GM12865 (cell line): Measurements from ENCODE around the gene KCNH3.

Experiments used
- DNase-seq: peaks from one replicate; pipeline ENCODE4 v3.0.0; 2010; ENCODE audit warnings: low read depth
- H3K4me3 ChIP-seq: 2 replicates; pipeline ENCODE4 v1.5.1; 2011; ENCODE audit warnings: mild to moderate bottlenecking, low read depth, low read length, control low read depth
- TF ChIP-seq, protein P1 (sequence below): IDR thresholded peaks from 2 replicates; pipeline ENCODE4 v1.5.1; 2011; ENCODE audit warnings: low read length, control low read depth, low read depth, inconsistent platforms; ENCODE audit not compliant: insufficient read depth; ENCODE audit errors: missing control alignments

The KCNH3 gene, protein sequence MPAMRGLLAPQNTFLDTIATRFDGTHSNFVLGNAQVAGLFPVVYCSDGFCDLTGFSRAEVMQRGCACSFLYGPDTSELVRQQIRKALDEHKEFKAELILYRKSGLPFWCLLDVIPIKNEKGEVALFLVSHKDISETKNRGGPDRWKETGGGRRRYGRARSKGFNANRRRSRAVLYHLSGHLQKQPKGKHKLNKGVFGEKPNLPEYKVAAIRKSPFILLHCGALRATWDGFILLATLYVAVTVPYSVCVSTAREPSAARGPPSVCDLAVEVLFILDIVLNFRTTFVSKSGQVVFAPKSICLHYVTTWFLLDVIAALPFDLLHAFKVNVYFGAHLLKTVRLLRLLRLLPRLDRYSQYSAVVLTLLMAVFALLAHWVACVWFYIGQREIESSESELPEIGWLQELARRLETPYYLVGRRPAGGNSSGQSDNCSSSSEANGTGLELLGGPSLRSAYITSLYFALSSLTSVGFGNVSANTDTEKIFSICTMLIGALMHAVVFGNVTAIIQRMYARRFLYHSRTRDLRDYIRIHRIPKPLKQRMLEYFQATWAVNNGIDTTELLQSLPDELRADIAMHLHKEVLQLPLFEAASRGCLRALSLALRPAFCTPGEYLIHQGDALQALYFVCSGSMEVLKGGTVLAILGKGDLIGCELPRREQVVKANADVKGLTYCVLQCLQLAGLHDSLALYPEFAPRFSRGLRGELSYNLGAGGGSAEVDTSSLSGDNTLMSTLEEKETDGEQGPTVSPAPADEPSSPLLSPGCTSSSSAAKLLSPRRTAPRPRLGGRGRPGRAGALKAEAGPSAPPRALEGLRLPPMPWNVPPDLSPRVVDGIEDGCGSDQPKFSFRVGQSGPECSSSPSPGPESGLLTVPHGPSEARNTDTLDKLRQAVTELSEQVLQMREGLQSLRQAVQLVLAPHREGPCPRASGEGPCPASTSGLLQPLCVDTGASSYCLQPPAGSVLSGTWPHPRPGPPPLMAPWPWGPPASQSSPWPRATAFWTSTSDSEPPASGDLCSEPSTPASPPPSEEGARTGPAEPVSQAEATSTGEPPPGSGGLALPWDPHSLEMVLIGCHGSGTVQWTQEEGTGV

DNA sequence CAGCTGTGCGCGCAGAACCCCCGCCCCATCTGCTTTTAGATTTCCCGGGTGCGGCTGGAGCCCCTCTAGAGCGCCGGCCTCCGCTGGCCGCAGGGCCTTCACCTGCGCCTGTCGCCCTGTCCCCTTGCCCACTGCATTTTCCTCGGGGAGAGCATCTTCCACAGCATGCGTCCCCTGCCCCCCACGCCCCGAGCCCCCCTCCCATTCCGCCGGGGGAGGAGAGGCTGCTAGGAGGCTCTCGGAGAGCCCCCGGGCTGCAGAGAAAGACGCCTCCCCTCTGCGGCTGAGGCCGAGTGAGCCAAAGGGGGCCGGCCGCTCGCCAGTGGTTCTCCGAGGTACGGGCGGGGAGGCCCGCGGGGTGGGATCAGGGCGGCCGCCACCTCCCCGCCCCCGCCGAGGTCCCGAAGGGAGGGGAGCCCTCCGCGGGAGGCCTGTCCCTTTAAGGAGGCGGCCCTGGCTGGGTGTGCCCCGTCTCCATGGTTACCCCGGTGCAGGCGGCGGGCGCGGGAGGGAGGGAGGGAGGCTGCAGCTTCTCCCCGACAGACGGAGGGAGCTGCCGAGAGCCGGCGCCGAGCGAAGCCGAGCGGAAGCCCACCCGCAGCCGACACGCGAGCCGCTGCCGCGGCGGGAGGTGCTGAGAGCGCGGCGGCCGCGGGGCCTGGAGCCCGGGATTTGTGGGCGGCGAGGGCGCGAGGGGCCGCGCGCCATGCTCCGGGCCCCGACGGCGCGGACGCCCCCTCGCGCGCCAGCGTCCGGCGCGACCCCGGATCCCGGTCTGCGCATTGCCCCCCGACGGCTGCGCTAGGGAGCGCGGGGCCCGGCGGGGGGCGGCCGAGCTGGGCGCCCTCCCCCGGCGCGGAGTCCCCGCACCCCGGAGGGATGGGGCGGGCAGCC, at the start of gene KCNH3:
Gene KCNH3, plus strand, starts transcription at position 521 of the 894 bp plus-strand sequence. CDS start 387 bp downstream, outside the sequence.
- TF ChIP-seq, protein P1, sequence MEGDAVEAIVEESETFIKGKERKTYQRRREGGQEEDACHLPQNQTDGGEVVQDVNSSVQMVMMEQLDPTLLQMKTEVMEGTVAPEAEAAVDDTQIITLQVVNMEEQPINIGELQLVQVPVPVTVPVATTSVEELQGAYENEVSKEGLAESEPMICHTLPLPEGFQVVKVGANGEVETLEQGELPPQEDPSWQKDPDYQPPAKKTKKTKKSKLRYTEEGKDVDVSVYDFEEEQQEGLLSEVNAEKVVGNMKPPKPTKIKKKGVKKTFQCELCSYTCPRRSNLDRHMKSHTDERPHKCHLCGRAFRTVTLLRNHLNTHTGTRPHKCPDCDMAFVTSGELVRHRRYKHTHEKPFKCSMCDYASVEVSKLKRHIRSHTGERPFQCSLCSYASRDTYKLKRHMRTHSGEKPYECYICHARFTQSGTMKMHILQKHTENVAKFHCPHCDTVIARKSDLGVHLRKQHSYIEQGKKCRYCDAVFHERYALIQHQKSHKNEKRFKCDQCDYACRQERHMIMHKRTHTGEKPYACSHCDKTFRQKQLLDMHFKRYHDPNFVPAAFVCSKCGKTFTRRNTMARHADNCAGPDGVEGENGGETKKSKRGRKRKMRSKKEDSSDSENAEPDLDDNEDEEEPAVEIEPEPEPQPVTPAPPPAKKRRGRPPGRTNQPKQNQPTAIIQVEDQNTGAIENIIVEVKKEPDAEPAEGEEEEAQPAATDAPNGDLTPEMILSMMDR = no peak
- DNase-seq = peak; percentile 85
- H3K4me3 ChIP-seq = peak within 1 kb of the TSS; percentile 31

DNA sequence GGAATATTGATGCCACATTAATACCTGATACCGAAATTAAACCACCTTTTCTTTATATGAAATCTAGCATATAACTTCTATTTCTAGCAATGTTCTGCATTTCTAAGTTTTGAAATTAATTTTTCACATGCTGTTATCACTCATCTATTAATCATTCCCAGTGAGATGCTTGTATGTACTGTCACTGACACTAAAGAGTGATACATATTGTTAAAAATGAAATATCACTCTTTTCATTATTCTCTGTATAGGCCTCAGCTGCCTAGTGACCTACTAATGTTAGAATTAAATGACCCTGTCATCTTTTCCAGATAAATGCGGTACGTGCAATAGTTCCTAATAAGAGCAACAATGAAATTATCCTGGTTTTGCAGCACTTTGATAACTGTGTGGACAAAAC, 49.7 kb upstream of the KCNH3 start:
- TF ChIP-seq, protein P1 = no peak
- H3K4me3 ChIP-seq = no peak overlapping the region
- no peak for DNase-seq

DNA sequence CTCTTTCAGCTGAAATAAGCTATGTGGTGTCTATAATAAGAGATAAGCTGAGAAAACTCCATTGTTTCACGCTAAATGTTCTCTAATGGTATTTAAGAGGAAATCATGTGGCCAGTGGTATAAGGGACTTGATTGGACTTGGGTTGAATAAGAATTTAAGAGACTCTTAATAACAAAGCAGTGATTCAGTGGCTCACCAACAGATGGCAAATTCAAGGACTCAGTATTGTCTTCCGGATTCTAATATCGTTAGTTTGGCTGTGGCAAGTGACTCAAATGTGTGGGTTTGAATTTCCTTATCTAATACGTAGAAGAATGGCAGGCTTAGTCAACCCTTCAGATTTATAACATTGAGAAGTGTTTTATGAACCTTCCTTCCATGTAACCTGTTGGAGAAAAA, 49.1 kb upstream of the KCNH3 start:
- DNase-seq = no peak
- no peak overlapping the region for H3K4me3 ChIP-seq
- TF ChIP-seq, protein P1 = no peak

DNA sequence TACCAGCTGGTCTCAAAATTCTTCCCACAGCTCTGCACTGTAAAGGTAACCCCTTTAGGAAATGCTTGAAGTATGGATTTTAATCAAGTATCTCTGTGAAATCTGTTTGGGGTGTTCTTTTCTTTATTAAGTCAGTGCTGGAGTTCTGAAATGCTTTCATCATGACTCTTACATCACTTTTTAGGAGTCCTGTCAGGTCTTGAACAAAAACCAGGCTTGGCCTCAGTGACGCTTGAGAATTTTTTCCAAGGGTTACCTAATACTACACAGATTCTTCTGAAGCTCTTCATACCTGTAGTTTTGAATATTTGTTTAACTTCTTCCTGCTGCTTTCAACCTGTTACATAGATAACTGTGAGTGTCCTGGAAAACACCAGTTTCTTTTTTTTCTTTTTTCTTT, 47.0 kb upstream of the KCNH3 start:
- TF ChIP-seq, protein P1 = no peak
- no peak for DNase-seq
- H3K4me3 ChIP-seq = no peak overlapping the region

DNA sequence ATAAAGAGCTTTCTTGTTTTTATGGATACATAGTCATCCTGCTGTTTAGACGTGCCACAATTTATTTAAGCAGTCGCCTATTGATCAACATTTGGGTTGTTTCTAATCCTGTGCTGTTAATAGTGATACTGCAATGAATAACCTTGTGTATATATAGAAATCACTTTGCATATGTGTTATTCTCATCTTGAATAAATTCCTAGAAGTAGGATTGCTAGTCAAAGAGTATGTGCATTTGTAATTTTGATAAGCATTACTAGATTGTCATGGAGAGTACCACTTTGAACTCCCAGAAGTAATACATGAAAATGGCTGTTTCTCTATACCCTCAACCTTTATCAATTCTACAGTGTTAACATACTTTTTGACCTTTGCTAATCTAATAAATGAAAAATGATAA, 44.9 kb upstream of the KCNH3 start:
- H3K4me3 ChIP-seq = no peak overlapping the region
- DNase-seq = no peak
- TF ChIP-seq, protein P1 = no peak
